IMR-90 (cell line): ENCODE measurements around the gene ACACA. TPM values are rescaled to one million over a fixed set of nuclear protein-coding genes. Genes with fewer than 3 reads are reported as not detected.

Source experiments
- ATAC-seq: fragments of 200-7000 bp; cut with Tn5 transposase; 2 replicates; pipeline ENCODE4 v1.9.1; 2020; ENCODE audit warnings: low read depth, mild to moderate bottlenecking, moderate library complexity
- BruUV-seq: library from RNA; stranded (reverse); fragments of 400-500 nt; replicated peaks from 2 replicates; lab custom pipeline; 2021; lab: Mats Ljungman, UMichigan
- CTCF ChIA-PET: fragments of 300-600 bp; formaldehyde crosslinking; extraction: SDS; loops from one replicate; lab custom pipeline; 2021; ENCODE audit warnings: antibody characterized with exemption; lab: Yijun Ruan, JAX
- POLR2A ChIA-PET: fragments of 300-600 bp; sonication (Branson Sonifier 250); formaldehyde crosslinking; loops from one replicate; lab custom pipeline; 2022; ENCODE audit warnings: antibody characterized with exemption; ENCODE audit not compliant: unreplicated experiment; lab: Charles Lee
- DNase-seq: peaks from one replicate; pipeline ENCODE4 v3.0.0; 2013
- H2AFZ ChIP-seq: replicated peaks from 2 replicates; pipeline ENCODE3; 2013; ENCODE audit warnings: low read length, mild to moderate bottlenecking; ENCODE audit not compliant: poor library complexity
- H2AK5ac ChIP-seq: 2 replicates; pipeline ENCODE4 v1.6.1; 2013; ENCODE audit warnings: low read depth, low read length, inconsistent platforms
- H2AK9ac ChIP-seq: replicated peaks from 2 replicates; pipeline ENCODE3; 2013; ENCODE audit warnings: mild to moderate bottlenecking, low read depth, low read length, moderate library complexity; ENCODE audit not compliant: poor library complexity
- H2BK120ac ChIP-seq: 2 replicates; pipeline ENCODE4 v1.6.1; 2013; ENCODE audit warnings: low read depth, low read length, inconsistent platforms
- H2BK15ac ChIP-seq: 3 replicates; pipeline ENCODE4 v1.6.1; 2013; ENCODE audit warnings: low read depth, low read length, inconsistent platforms
- H2BK20ac ChIP-seq: 2 replicates; pipeline ENCODE4 v1.6.1; 2013; ENCODE audit warnings: low read depth, mild to moderate bottlenecking, inconsistent platforms, low read length, moderate library complexity
- H2BK5ac ChIP-seq: 2 replicates; pipeline ENCODE4 v1.6.1; 2013; ENCODE audit warnings: mild to moderate bottlenecking, low read depth, low read length, inconsistent platforms; ENCODE audit not compliant: poor library complexity, severe bottlenecking
- H3K14ac ChIP-seq: replicated peaks from 2 replicates; pipeline ENCODE4 v1.6.1; 2013; ENCODE audit warnings: low read depth, low read length, inconsistent platforms
- H3K18ac ChIP-seq: 2 replicates; pipeline ENCODE4 v1.6.1; 2013; ENCODE audit warnings: low read depth, low read length, control low read depth
- H3K23ac ChIP-seq: 2 replicates; pipeline ENCODE4 v1.6.1; 2013; ENCODE audit warnings: low read depth, low read length, inconsistent platforms
- H3K27ac ChIP-seq: 2 replicates; pipeline ENCODE4 v1.5.1; 2013; ENCODE audit warnings: mild to moderate bottlenecking, control low read depth, low read length; ENCODE audit not compliant: insufficient read depth
- H3K27me3 ChIP-seq: 2 replicates; pipeline ENCODE4 v1.6.1; 2013; ENCODE audit warnings: low read length; ENCODE audit not compliant: control insufficient read depth, insufficient read depth
- H3K36me3 ChIP-seq: 2 replicates; pipeline ENCODE4 v1.6.1; 2013; ENCODE audit warnings: low read length, mixed read lengths; ENCODE audit not compliant: control insufficient read depth, insufficient read depth
- H3K4ac ChIP-seq: 2 replicates; pipeline ENCODE4 v1.6.1; 2013; ENCODE audit warnings: low read depth, low read length, inconsistent platforms
- H3K4me1 ChIP-seq: 2 replicates; pipeline ENCODE4 v1.6.1; 2013; ENCODE audit warnings: low read length, mixed read lengths; ENCODE audit not compliant: control insufficient read depth, insufficient read depth
- H3K4me2 ChIP-seq: 2 replicates; pipeline ENCODE4 v1.6.1; 2013; ENCODE audit warnings: low read depth, mild to moderate bottlenecking, control low read depth, low read length, moderate library complexity
- H3K4me3 ChIP-seq: 2 replicates; pipeline ENCODE4 v1.5.1; 2013; ENCODE audit warnings: low read depth, mild to moderate bottlenecking, control low read depth, low read length, moderate library complexity; ENCODE audit not compliant: insufficient read depth
- H3K56ac ChIP-seq: 2 replicates; pipeline ENCODE4 v1.6.1; 2013; ENCODE audit warnings: low read length, inconsistent platforms; ENCODE audit not compliant: insufficient read depth; ENCODE audit errors: extremely low read depth
- H3K79me1 ChIP-seq, 2 experiments: 2 replicates each; pipeline ENCODE4 v1.6.1; 2013; ENCODE audit warnings: low read length in 2 of 2, inconsistent platforms in 1 of 2, low read depth in 1 of 2
- H3K9ac ChIP-seq: 2 replicates; pipeline ENCODE4 v1.6.1; 2013; ENCODE audit warnings: low read depth, low read length, control low read depth
- H3K9me1 ChIP-seq: 2 replicates; pipeline ENCODE4 v1.6.1; 2013; ENCODE audit warnings: low read length, inconsistent platforms; ENCODE audit not compliant: insufficient read depth
- H3K9me3 ChIP-seq: 2 replicates; pipeline ENCODE4 v1.6.1; 2013; ENCODE audit warnings: low read length; ENCODE audit not compliant: control insufficient read depth, insufficient read depth
- H4K20me1 ChIP-seq: 2 replicates; pipeline ENCODE4 v1.6.1; 2013; ENCODE audit warnings: low read length, inconsistent platforms; ENCODE audit not compliant: insufficient read depth
- H4K5ac ChIP-seq: 2 replicates; pipeline ENCODE4 v1.6.1; 2013; ENCODE audit warnings: mild to moderate bottlenecking, low read depth, low read length, control low read depth
- H4K8ac ChIP-seq, 2 experiments: 2 replicates each; pipeline ENCODE4 v1.6.1; 2013; ENCODE audit warnings: low read depth in 2 of 2, low read length in 2 of 2, control low read depth in 1 of 2, inconsistent platforms in 1 of 2
- H4K91ac ChIP-seq: 2 replicates; pipeline ENCODE4 v1.6.1; 2013; ENCODE audit warnings: low read depth, low read length, inconsistent platforms; ENCODE audit not compliant: insufficient read depth
- BHLHE40 ChIP-seq: fragments of 150-350 bp; IDR thresholded peaks from 2 replicates; pipeline ENCODE4 v1.6.1; 2016; ENCODE audit warnings: mild to moderate bottlenecking, low read depth, low read length
- CEBPB ChIP-seq: IDR thresholded peaks from 2 replicates; pipeline ENCODE4 v1.6.1; 2012; ENCODE audit warnings: low read depth, low read length, improper control_type of control experiment
- CHD1 ChIP-seq: IDR thresholded peaks from 2 replicates; pipeline ENCODE4 v1.6.1; 2012; ENCODE audit warnings: low read depth, low read length, improper control_type of control experiment
- FOS ChIP-seq: fragments of 150-350 bp; IDR thresholded peaks from 2 replicates; pipeline ENCODE4 v1.6.1; 2016; ENCODE audit warnings: low read depth, low read length
- MAFK ChIP-seq: IDR thresholded peaks from 2 replicates; pipeline ENCODE4 v1.6.1; 2012; ENCODE audit warnings: low read depth, low read length, improper control_type of control experiment
- MAZ ChIP-seq: IDR thresholded peaks from 2 replicates; pipeline ENCODE4 v1.6.1; 2012; ENCODE audit warnings: low read depth, mild to moderate bottlenecking, low read length, improper control_type of control experiment, moderate library complexity, borderline replicate concordance
- MXI1 ChIP-seq: IDR thresholded peaks from 2 replicates; pipeline ENCODE4 v1.6.1; 2012; ENCODE audit warnings: low read depth, mild to moderate bottlenecking, low read length, moderate library complexity, borderline replicate concordance
- NFE2L2 ChIP-seq: fragments of 150-350 bp; IDR thresholded peaks from 2 replicates; pipeline ENCODE4 v1.6.1; 2016; ENCODE audit warnings: low read depth, mild to moderate bottlenecking, low read length
- POLR2A ChIP-seq: IDR thresholded peaks from 2 replicates; pipeline ENCODE4 v1.6.1; 2012; ENCODE audit warnings: mild to moderate bottlenecking, low read depth, low read length
- RAD21 ChIP-seq: IDR thresholded peaks from 2 replicates; pipeline ENCODE4 v1.6.1; 2012; ENCODE audit warnings: low read length, improper control_type of control experiment
- RCOR1 ChIP-seq: IDR thresholded peaks from 2 replicates; pipeline ENCODE4 v1.6.1; 2012; ENCODE audit warnings: mild to moderate bottlenecking, low read length, improper control_type of control experiment; ENCODE audit not compliant: insufficient replicate concordance
- RFX5 ChIP-seq: IDR thresholded peaks from 2 replicates; pipeline ENCODE4 v1.8.0; 2012; ENCODE audit warnings: low read depth, mild to moderate bottlenecking, low read length, moderate library complexity
- SMC3 ChIP-seq: fragments of 150-350 bp; IDR thresholded peaks from 2 replicates; pipeline ENCODE4 v1.6.1; 2016; ENCODE audit warnings: low read depth, mild to moderate bottlenecking, antibody characterized with exemption, low read length, moderate library complexity
- WGBS, 2 experiments: methylation state at CpG; one replicate each; pipeline versions ENCODE4 v1.1.5 to v1.1.7; 2013; ENCODE audit warnings: missing lambda C conversion rate in 2 of 2; ENCODE audit not compliant: insufficient read length in 1 of 2; ENCODE audit errors: extremely low coverage in 2 of 2; 5-methylcytosine and 5-hydroxymethylcytosine counted together
- dilution Hi-C: fragments of 300-500 bp; cut with HindIII; formaldehyde crosslinking; loops from one replicate; pipeline ENCODE4 v1.14.3; 2018; ENCODE audit warnings: low sequenced_read_pairs; ENCODE audit not compliant: unreplicated experiment
- in situ Hi-C: fragments of 300-500 bp; cut with MboI; formaldehyde crosslinking; loops from 3 replicates; pipeline ENCODE4 v1.14.3; 2019; ENCODE audit warnings: low sequenced_read_pairs, inconsistent platforms, mixed read lengths
- intact Hi-C: fragments of 100-400 bp; cut with micrococcal nuclease; formaldehyde crosslinking; loops from 2 replicates; pipeline ENCODE4 v1.10.0; 2022
- polyA plus RNA-seq, 3 experiments: library from polyadenylated mRNA; depleted of rRNA; stranded (reverse); fragments of >200 nt; gene quantifications; 2 replicates each; pipeline ENCODE4 v1.2.3, GENCODE V29; 2012; ENCODE audit warnings: low replicate concordance in 1 of 3
- total RNA-seq: library from RNA; depleted of rRNA; stranded (reverse); fragments of >200 nt; gene quantifications from 2 replicates; pipeline ENCODE4 v1.2.3, GENCODE V29; 2012
- TF ChIP-seq, protein P1 (sequence below): fragments of 150-350 bp; IDR thresholded peaks from 2 replicates; pipeline ENCODE4 v1.6.1; 2017; ENCODE audit warnings: mild to moderate bottlenecking, antibody characterized with exemption, low read length, low read depth
- TF ChIP-seq, protein P2 (sequence below): conservative IDR thresholded peaks from 2 replicates; pipeline ENCODE4 v1.5.1; 2012; ENCODE audit warnings: mild to moderate bottlenecking, low read depth, low read length, improper control_type of control experiment
- TF ChIP-seq, protein P3 (sequence below): fragments of 150-350 bp; IDR thresholded peaks from 2 replicates; pipeline ENCODE4 v1.6.1; 2016; ENCODE audit warnings: low read depth, mild to moderate bottlenecking, low read length, moderate library complexity, borderline replicate concordance

The ACACA gene
- total and polyA plus RNA-seq, 2 of the 4 experiments (the other 2 are of a cell fraction): 21.3 to 39.1 TPM

DNA sequence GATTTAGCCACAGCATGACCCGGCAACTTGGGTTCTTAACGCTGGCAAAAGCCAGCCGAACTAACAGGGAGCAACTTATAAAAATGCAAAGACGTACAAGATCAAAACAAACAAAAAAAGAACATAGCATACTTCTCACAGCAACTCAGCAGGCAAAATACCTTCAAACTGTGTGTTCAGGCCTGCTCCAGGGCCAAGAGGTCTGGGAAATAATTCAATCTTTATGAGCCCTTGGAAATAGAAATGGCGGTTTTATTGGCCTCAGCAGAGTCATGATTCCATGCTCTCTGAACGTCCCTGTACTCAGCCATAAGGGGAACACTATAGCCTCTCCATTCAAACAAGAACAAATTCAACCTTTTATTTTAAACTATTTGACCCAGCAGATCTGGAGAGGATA is 132.2 kb downstream of the ACACA start:
- ATAC-seq (no peak), DNase-seq (no peak)
- no peak overlapping the region for H3K23ac ChIP-seq
- WGBS, 2 experiments: 83% methylated on average over 3 of the region's 6 CpGs; no CpG with 5 or more reads in 1 of the 2 experiments
- in situ Hi-C loops: no loop called here
- no peak overlapping the region for H2BK120ac ChIP-seq
- H3K9ac ChIP-seq: no peak overlapping the region
- TF ChIP-seq, protein P1, sequence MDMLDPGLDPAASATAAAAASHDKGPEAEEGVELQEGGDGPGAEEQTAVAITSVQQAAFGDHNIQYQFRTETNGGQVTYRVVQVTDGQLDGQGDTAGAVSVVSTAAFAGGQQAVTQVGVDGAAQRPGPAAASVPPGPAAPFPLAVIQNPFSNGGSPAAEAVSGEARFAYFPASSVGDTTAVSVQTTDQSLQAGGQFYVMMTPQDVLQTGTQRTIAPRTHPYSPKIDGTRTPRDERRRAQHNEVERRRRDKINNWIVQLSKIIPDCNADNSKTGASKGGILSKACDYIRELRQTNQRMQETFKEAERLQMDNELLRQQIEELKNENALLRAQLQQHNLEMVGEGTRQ: no peak
- no peak for TF ChIP-seq RAD21
- TF ChIP-seq MAFK: no peak
- TF ChIP-seq SMC3: no peak
- TF ChIP-seq MXI1: no peak
- no peak for TF ChIP-seq CHD1
- no peak for TF ChIP-seq POLR2A
- TF ChIP-seq CEBPB: no peak
- TF ChIP-seq, protein P2, sequence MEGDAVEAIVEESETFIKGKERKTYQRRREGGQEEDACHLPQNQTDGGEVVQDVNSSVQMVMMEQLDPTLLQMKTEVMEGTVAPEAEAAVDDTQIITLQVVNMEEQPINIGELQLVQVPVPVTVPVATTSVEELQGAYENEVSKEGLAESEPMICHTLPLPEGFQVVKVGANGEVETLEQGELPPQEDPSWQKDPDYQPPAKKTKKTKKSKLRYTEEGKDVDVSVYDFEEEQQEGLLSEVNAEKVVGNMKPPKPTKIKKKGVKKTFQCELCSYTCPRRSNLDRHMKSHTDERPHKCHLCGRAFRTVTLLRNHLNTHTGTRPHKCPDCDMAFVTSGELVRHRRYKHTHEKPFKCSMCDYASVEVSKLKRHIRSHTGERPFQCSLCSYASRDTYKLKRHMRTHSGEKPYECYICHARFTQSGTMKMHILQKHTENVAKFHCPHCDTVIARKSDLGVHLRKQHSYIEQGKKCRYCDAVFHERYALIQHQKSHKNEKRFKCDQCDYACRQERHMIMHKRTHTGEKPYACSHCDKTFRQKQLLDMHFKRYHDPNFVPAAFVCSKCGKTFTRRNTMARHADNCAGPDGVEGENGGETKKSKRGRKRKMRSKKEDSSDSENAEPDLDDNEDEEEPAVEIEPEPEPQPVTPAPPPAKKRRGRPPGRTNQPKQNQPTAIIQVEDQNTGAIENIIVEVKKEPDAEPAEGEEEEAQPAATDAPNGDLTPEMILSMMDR: no peak
- TF ChIP-seq RCOR1: no peak
- no peak for TF ChIP-seq RFX5
- TF ChIP-seq FOS: no peak
- TF ChIP-seq, protein P3, sequence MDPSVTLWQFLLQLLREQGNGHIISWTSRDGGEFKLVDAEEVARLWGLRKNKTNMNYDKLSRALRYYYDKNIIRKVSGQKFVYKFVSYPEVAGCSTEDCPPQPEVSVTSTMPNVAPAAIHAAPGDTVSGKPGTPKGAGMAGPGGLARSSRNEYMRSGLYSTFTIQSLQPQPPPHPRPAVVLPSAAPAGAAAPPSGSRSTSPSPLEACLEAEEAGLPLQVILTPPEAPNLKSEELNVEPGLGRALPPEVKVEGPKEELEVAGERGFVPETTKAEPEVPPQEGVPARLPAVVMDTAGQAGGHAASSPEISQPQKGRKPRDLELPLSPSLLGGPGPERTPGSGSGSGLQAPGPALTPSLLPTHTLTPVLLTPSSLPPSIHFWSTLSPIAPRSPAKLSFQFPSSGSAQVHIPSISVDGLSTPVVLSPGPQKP: no peak
- no peak for TF ChIP-seq BHLHE40
- no peak for TF ChIP-seq MAZ
- TF ChIP-seq NFE2L2: no peak
- intact Hi-C loops: loop anchor here (5.0 kb wide), 1 partner anchor 33 kb away; no protein-coding TSS in a partner anchor
- H3K4ac ChIP-seq: no peak overlapping the region
- H3K27me3 ChIP-seq: no peaks in the 10 kb centered on the region
- H4K5ac ChIP-seq: no peak overlapping the region; the same call in 1 of the 2 replicates
- no peaks in the 10 kb centered on the region for H3K9me1 ChIP-seq
- no peaks in the 10 kb centered on the region; the same call in 1 of the 2 replicates for H3K4me1 ChIP-seq
- H4K20me1 ChIP-seq: peaks cover 4% of the 10 kb centered on the region; the same call in 1 of the 2 replicates
- H2BK15ac ChIP-seq: no peak overlapping the region
- ChIA-PET POLR2A (no interaction called here), CTCF (no interaction called here)
- H3K27ac ChIP-seq: no peak overlapping the region
- H2AK5ac ChIP-seq: no peak overlapping the region
- no peak overlapping the region for H3K4me3 ChIP-seq
- H2BK5ac ChIP-seq: no peak overlapping the region
- H2AK9ac ChIP-seq: no peak overlapping the region
- H4K91ac ChIP-seq: no peak overlapping the region
- H3K79me1 ChIP-seq: no peaks in the 10 kb centered on the region
- no peak overlapping the region for H3K18ac ChIP-seq
- no peak overlapping the region for H2AFZ ChIP-seq
- no peaks in the 10 kb centered on the region for H3K9me3 ChIP-seq
- H4K8ac ChIP-seq: no peak overlapping the region
- no peak overlapping the region for H3K14ac ChIP-seq
- no peak overlapping the region; the same call in 1 of the 2 replicates for H3K4me2 ChIP-seq
- H3K36me3 ChIP-seq: peaks cover 5% of the 10 kb centered on the region
- H3K56ac ChIP-seq: no peak overlapping the region
- no peak overlapping the region for H2BK20ac ChIP-seq
- no TSS peak for BruUV-seq
- dilution Hi-C loops: no loop called here
